GM12878 (cell line): ENCODE measurements around the gene DNAH3. TPM values are rescaled to one million over a fixed set of nuclear protein-coding genes. Genes with fewer than 3 reads are reported as not detected.
"Not testable (repeated sequence)": the region's sequence is repeated elsewhere in the genome, so short reads cannot be mapped to it uniquely, and the experiment has no call there.

Source experiments
- ATAC-seq: fragments of 200-7000 bp; cut with Tn5 transposase; 3 replicates; pipeline ENCODE4 v1.9.1; 2020; ENCODE audit warnings: mild to moderate bottlenecking, moderate library complexity
- BruUV-seq: library from RNA; stranded (reverse); fragments of 400-500 nt; replicated peaks from 2 replicates; lab custom pipeline; 2021; lab: Mats Ljungman, UMichigan
- CTCF ChIA-PET: fragments of 300-600 bp; sonication (Branson Sonifier 250); formaldehyde crosslinking; extraction: SDS; loops from one replicate; lab custom pipeline; 2021; ENCODE audit warnings: inconsistent platforms; lab: Yijun Ruan, JAX
- POLR2A ChIA-PET: fragments of 350-600 bp; formaldehyde crosslinking; extraction: SDS; loops from one replicate; lab custom pipeline; 2021; ENCODE audit warnings: inconsistent platforms; lab: Charles Lee
- RAD21 ChIA-PET: fragments of 300-600 bp; sonication (Branson Sonifier 250); formaldehyde crosslinking; loops from one replicate; lab custom pipeline; 2023; ENCODE audit warnings: antibody characterized with exemption; ENCODE audit not compliant: unreplicated experiment; lab: Charles Lee
- SMC1A ChIA-PET: fragments of 300-600 bp; sonication (Branson Sonifier 250); formaldehyde crosslinking; loops from one replicate; lab custom pipeline; 2023; ENCODE audit not compliant: unreplicated experiment, uncharacterized antibody; lab: Charles Lee
- DNase-seq: peaks from one replicate; pipeline ENCODE4 v3.0.0-alpha.2; 2011; ENCODE audit warnings: low read depth, low spot score
- FAIRE-seq: peaks from 3 replicates; lab custom pipeline; 2011; peaks lifted over from hg19 to GRCh38; lab: Jason Lieb, UNC
- H2AFZ ChIP-seq: 2 replicates; pipeline ENCODE4 v1.6.0; 2011; ENCODE audit warnings: low read depth, low read length, control low read depth; ENCODE audit not compliant: control insufficient read depth
- H3K27ac ChIP-seq: 2 replicates; pipeline ENCODE4 v1.5.1; 2011; ENCODE audit warnings: control low read depth; ENCODE audit not compliant: control insufficient read depth, insufficient read depth
- H3K27me3 ChIP-seq, 2 experiments: replicated peaks in 1 of 2; 2 replicates each; pipeline versions ENCODE4 v1.6.0 to v1.6.1; 2011; ENCODE audit warnings: low read length in 1 of 2; ENCODE audit not compliant: control insufficient read depth in 2 of 2, insufficient read depth in 2 of 2
- H3K36me3 ChIP-seq, 2 experiments: 2 replicates each; pipeline ENCODE4 v1.5.1; 2011; ENCODE audit warnings: low read length in 1 of 2; ENCODE audit not compliant: control insufficient read depth in 2 of 2, insufficient read depth in 2 of 2
- H3K4me1 ChIP-seq: 2 replicates; pipeline ENCODE4 v1.6.1; 2011; ENCODE audit warnings: mild to moderate bottlenecking, low read length, moderate library complexity, mixed read lengths; ENCODE audit not compliant: control insufficient read depth, insufficient read depth
- H3K4me2 ChIP-seq: 2 replicates; pipeline ENCODE4 v1.6.0; 2011; ENCODE audit warnings: control low read depth; ENCODE audit not compliant: control insufficient read depth, insufficient read depth
- H3K4me3 ChIP-seq: fragments of 200-600 bp; sonication (generic); 2 replicates; pipeline ENCODE4 v1.5.1; 2016
- H3K79me2 ChIP-seq: 2 replicates; pipeline ENCODE4 v1.6.0; 2011; ENCODE audit warnings: low read length; ENCODE audit not compliant: control insufficient read depth, insufficient read depth
- H3K9ac ChIP-seq: 2 replicates; pipeline ENCODE4 v1.8.0; 2011; ENCODE audit warnings: low read length, control low read depth, mixed read lengths; ENCODE audit not compliant: control insufficient read depth, insufficient read depth
- H3K9me3 ChIP-seq: replicated peaks from 3 replicates; pipeline ENCODE4 v1.5.1; 2011; ENCODE audit warnings: mild to moderate bottlenecking, low read length; ENCODE audit not compliant: control insufficient read depth, insufficient read depth
- H4K20me1 ChIP-seq: 2 replicates; pipeline ENCODE4 v1.6.0; 2011; ENCODE audit not compliant: control insufficient read depth, insufficient read depth
- BACH1 ChIP-seq: fragments of 450-650 bp; IDR thresholded peaks from 2 replicates; pipeline ENCODE4 v1.6.1; 2017; ENCODE audit warnings: mild to moderate bottlenecking, borderline replicate concordance
- CBFB ChIP-seq: IDR thresholded peaks from 2 replicates; pipeline ENCODE4 v1.6.1; 2016; ENCODE audit warnings: antibody characterized with exemption, low read depth
- EP300 ChIP-seq, 2 experiments: fragments of 150-350 bp in 1 of 2; IDR thresholded peaks; 2 replicates each; pipeline ENCODE4 v1.6.1; 2011 to 2012; ENCODE audit warnings: low read depth in 2 of 2, low read length in 2 of 2, borderline replicate concordance in 1 of 2, improper control_type of control experiment in 1 of 2, inconsistent platforms in 1 of 2; ENCODE audit not compliant: control insufficient read depth in 1 of 2
- FOXK2 ChIP-seq: fragments of 450-650 bp; IDR thresholded peaks from 2 replicates; pipeline ENCODE4 v1.6.1; 2017; ENCODE audit warnings: mild to moderate bottlenecking, moderate library complexity
- GABPA ChIP-seq: IDR thresholded peaks from 2 replicates; pipeline ENCODE4 v1.6.1; 2014; ENCODE audit warnings: antibody characterized with exemption, low read depth, mild to moderate bottlenecking, inconsistent platforms
- HDAC2 ChIP-seq: fragments of 200-600 bp; sonication (generic); IDR thresholded peaks from 2 replicates; pipeline ENCODE4 v1.6.1; 2017
- TBL1XR1 ChIP-seq: IDR thresholded peaks from 2 replicates; pipeline ENCODE4 v1.6.1; 2012; ENCODE audit warnings: low read depth, low read length, improper control_type of control experiment
- WGBS: methylation state at CpG from one replicate; pipeline ENCODE4 v1.1.6; 2016; ENCODE audit warnings: low lambda C conversion rate; ENCODE audit not compliant: insufficient replicate concordance, insufficient coverage; ENCODE audit errors: missing lambda C conversion rate; 5-methylcytosine and 5-hydroxymethylcytosine counted together
- in situ Hi-C: fragments of 300-500 bp; cut with MboI; formaldehyde crosslinking; loops from 9 replicates; pipeline ENCODE4 v1.14.3; 2018; ENCODE audit warnings: mixed read lengths
- intact Hi-C: fragments of 100-400 bp; cut with micrococcal nuclease; formaldehyde crosslinking; loops from one replicate; pipeline ENCODE4 v1.14.2; 2022; ENCODE audit not compliant: unreplicated experiment
- polyA plus RNA-seq, 11 experiments: library from polyadenylated mRNA; depleted of rRNA in 4 of 11; unstranded in 6 of 11; stranded (reverse) in 5 of 11; fragments of >200 nt; fragmentation: Nextera tagmentation in 4 of 11; fragmentation: Illumina TruSeq in 1 of 11; extraction: Ambion mirVana in 4 of 11; extraction: Trizol in 1 of 11; gene quantifications; 1 replicate in 1 of 11; 2 replicates in 10 of 11; pipeline versions ENCODE4 v1.2.1 to v1.2.3, GENCODE V29; 2011 to 2016; ENCODE audit warnings: inconsistent platforms in 2 of 11, missing spikeins in 2 of 11, low read depth in 1 of 11
- total RNA-seq, 4 experiments: library from RNA; depleted of rRNA in 3 of 4; stranded (reverse); fragments of >200 nt in 3 of 4; fragmentation: Illumina TruSeq in 1 of 4; extraction: Trizol in 1 of 4; gene quantifications; 2 replicates each; pipeline versions ENCODE4 v1.2.1 to v1.2.3, GENCODE V29; 2013 to 2021
- TF ChIP-seq, protein P1 (sequence below): fragments of 450-650 bp; formaldehyde crosslinking; IDR thresholded peaks from 2 replicates; pipeline ENCODE4 v1.4.0; 2020; ENCODE audit warnings: mild to moderate bottlenecking, moderate library complexity

Gene DNAH3
- total and polyA plus RNA-seq, 10 of the 15 experiments (the other 5 are each of a cell fraction or from before 2014, with no cell fraction given) = under 0.01 to 0.04 (median 0.04) TPM; not detected in 5

DNA sequence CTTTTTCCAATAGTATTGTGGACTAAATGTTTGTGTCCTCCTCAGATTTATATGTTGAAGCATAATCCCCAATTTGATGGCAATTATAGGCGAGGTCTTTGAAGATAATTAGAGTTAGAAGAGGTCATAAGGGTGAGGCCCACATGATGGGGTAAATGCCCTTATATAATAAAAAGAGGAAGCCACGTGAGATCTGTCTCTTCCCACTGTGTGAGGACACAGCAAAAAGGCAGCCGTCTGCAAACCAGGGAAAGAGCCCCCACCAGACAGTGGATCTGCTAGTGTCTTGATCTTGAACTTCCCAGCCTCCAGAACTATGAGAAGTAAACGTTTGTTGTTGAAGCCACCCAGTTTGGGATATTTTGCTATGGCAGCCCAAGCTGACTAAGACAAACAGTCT lies 174.1 kb downstream of the DNAH3 start:
- Histone ChIP-seq H3K9me3 (no peaks in the 10 kb centered on the region), H3K4me1 (no peaks in the 10 kb centered on the region), H3K36me3 (no peaks in the 10 kb centered on the region), H3K9ac (no peak overlapping the region), H4K20me1 (no peaks in the 10 kb centered on the region)
- BruUV-seq = no TSS peak
- ChIA-PET CTCF (interaction anchor here (1.5 kb wide), 1 partner anchor 127 kb away, joined by 4 read pairs; no protein-coding TSS in a partner anchor), RAD21 (no interaction called here)
- ATAC-seq = no peak
- in situ Hi-C loops = no loop called here
- TF ChIP-seq BACH1 (no peak), EP300 (IDR thresholded peaks at IDR 0.05; ENCODE audit: borderline replicate concordance in 1 of 2, control insufficient read depth in 1 of 2, low read depth in 2 of 2, low read length in 2 of 2) (no peak), FOXK2 (no peak), TBL1XR1 (no peak), CBFB (no peak), HDAC2 (no peak), GABPA (no peak)
- TF ChIP-seq, protein P1, sequence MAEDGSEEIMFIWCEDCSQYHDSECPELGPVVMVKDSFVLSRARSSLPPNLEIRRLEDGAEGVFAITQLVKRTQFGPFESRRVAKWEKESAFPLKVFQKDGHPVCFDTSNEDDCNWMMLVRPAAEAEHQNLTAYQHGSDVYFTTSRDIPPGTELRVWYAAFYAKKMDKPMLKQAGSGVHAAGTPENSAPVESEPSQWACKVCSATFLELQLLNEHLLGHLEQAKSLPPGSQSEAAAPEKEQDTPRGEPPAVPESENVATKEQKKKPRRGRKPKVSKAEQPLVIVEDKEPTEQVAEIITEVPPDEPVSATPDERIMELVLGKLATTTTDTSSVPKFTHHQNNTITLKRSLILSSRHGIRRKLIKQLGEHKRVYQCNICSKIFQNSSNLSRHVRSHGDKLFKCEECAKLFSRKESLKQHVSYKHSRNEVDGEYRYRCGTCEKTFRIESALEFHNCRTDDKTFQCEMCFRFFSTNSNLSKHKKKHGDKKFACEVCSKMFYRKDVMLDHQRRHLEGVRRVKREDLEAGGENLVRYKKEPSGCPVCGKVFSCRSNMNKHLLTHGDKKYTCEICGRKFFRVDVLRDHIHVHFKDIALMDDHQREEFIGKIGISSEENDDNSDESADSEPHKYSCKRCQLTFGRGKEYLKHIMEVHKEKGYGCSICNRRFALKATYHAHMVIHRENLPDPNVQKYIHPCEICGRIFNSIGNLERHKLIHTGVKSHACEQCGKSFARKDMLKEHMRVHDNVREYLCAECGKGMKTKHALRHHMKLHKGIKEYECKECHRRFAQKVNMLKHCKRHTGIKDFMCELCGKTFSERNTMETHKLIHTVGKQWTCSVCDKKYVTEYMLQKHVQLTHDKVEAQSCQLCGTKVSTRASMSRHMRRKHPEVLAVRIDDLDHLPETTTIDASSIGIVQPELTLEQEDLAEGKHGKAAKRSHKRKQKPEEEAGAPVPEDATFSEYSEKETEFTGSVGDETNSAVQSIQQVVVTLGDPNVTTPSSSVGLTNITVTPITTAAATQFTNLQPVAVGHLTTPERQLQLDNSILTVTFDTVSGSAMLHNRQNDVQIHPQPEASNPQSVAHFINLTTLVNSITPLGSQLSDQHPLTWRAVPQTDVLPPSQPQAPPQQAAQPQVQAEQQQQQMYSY (CRISPR knock-in tag) = no peak
- TF ChIP-seq, all 136 proteins: peak for 0
- FAIRE-seq = no peak
- intact Hi-C loops = no loop called here
- ChIA-PET POLR2A (no interaction called here), SMC1A (no interaction called here)
- Histone ChIP-seq H3K27ac (no peak overlapping the region), H3K79me2 (no peaks in the 10 kb centered on the region), H3K27me3 (no peaks in the 10 kb centered on the region; a peak in 1 of 4 replicates), H3K4me3 (no peak overlapping the region), H2AFZ (no peak overlapping the region), H3K4me2 (no peak overlapping the region)
- DNase-seq = no peak
- 9% methylated on average over 4 of the region's 4 CpGs for WGBS

- H2AFZ ChIP-seq, RAD21 ChIA-PET, H3K27ac ChIP-seq, FAIRE-seq, H3K27me3 ChIP-seq, H4K20me1 ChIP-seq, DNase-seq, in situ Hi-C loops, H3K79me2 ChIP-seq, H3K4me1 ChIP-seq, ATAC-seq, BruUV-seq, POLR2A ChIA-PET, H3K4me3 ChIP-seq, H3K36me3 ChIP-seq, H3K9me3 ChIP-seq, H3K4me2 ChIP-seq, CTCF ChIA-PET, H3K9ac ChIP-seq, SMC1A ChIA-PET, intact Hi-C loops: not testable (repeated sequence)
- WGBS = 63% methylated on average over 4 of the region's 4 CpGs
These were observed 177.4 kb downstream of the DNAH3 start for GRCh38 chr16:20973201-20973600.
